Measurements from ENCODE around the gene PTGS2. TPM values are rescaled to one million over a fixed set of nuclear protein-coding genes. Genes with fewer than 3 reads are reported as not detected.

The PTGS2 gene
- polyA plus RNA-seq (ENCODE audit: insufficient read length) = 0.78 TPM
- long read RNA-seq, donor 1 = 0 reads
- long read RNA-seq, donor 2 = 0 reads
- long read RNA-seq, donor 3 = 0 reads
- long read RNA-seq, donor 4 = 0 reads
- long read RNA-seq, donor 5 = 0 reads
- long read RNA-seq, donor 6 = 0 reads
- long read RNA-seq, donor 7 = 0 reads
- long read RNA-seq, donor 8 = 0 reads

- peak; percentile 64 for DNase-seq
Measured at GRCh38 chr1:186680245-186681061, at the start of gene PTGS2. TSS of gene PTGS2 (minus strand) at chr1:186680423. CDS start at chr1:186680290, 133 bp downstream.

DNA sequence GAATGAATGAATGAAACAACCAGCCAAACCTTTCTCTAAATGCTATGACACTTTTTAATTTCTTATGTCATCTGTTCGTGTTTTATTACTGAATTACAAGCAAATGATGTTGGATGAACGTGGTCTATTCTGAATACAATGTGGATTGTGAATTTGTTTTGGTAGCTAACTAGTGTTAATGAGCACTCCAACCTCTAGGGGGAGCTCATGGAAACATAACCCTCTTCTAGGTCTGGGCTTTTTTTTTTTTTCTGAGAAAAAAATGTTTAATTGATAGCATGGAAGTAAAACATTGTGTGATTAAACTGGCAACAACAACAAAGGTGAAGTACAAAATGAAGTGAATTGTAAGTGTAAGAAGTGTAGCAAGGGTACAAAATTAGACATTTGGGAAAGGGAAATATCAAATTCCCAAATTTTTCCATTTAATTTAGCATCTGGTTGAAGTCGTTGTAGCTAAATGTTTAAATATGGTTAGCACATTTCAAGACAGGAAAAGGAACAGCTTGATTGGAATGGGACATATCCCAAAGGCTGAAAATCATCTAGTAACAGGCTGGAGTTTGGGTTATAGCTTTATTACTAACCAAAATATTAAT lies 42.6 kb upstream of the PTGS2 start:
- no peak for DNase-seq

DNA sequence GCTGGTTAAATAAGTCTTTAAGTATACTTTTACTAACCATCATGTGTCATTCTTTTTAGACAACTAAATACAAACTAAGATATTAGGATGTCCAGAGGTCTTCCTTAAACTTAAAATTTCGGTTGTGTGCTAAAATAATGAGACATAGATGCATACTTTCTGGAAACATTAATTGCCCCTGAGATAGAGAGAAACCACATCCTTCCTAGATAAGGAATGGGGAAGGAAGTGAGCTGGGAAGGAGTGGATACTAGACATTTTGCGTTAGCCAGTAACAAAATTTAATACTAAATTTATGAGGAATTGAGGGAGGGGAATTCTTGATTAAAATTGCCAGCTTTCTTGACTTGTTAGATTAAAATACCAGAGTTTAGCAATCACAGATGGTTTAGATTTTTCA lies 37.1 kb upstream of the PTGS2 start:
- no peak for DNase-seq

DNA sequence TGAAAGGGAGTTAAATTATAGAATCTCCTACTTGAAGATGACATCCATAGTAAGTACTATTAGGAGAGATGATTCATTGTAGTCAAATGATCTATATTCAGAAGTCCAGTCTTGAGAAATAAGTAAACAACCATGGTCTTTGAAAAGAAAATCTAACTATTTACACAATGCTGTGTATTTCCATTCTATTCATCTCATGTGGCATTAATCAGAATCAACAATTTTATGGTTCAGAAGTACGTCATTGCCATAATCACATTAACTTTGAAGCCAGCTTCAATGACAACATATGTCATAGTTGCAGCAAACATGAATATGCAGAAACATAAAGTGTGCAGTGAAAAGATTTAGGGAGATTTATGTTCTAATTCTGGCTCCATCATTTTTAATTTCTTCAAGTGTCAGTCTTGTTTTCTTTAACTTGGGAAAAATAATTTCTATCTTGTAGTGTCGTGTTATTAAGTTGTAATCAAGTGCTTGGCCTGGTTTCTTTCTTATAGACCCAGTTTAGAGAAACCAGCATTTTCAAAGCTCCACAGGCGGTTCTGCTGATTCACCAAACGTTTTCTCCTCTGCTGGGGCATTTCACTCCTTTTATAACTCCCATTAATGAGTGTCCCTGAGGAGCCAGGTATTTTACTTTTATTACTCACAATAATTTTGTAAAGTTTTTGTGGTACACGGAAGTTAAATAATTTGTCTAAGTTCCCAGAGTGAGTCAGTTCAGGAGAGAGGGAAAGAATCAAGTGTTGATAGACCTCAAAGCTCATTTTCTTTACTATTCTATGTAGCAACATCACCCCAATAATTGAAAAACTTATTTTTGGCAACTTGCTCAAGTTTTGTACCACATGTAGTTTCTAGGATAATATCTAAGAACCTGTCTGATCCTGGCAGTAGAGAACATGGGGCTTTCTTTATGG lies 35.9 kb upstream of the PTGS2 start:
- no peak for DNase-seq

DNA sequence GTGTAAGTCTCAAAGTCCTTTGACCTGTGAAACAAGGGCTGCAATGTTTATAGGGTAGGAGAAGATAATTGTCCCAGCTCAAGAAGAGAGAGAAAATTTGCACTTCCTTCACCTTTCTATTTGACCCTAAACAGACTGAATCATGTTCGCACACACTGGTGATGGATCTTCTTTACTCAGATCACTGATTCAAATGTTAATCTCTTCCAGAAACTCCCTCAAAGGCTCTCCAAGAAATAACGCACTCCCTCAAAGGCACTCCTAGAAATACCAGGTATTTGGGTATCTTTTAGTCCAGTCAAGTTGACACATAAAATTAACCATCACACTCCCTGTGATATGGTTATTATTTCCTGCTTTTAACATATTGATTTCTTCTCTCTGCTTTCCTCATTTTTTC lies 30.5 kb upstream of the PTGS2 start:
- no peak for DNase-seq

GRCh38 chr1:186708694-186709097 lies 28.5 kb upstream of the PTGS2 start:
- DNase-seq = no peak

- no peak for DNase-seq
Measured at GRCh38 chr1:186703209-186703766, 23.1 kb upstream of the PTGS2 start.

GRCh38 chr1:186700722-186701121 lies 20.5 kb upstream of the PTGS2 start:
- DNase-seq = no peak

DNA sequence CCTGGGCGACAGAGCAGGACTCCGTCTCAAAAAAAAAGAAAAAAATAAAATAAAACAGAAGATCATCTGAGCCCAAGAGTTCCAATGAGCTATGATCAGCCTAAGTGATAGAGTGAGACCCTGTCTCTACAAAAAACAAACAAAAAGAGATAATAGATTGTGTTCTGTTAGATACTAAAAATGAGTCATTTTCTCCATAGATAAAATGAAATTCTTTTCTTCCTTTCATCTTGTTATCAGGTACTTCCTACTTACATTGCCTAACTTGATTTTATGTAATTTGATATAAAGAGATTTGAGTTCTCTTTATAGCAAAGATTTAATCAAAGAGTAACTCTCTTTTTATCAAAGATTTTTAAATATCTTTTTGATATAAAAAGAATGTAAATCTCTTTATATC lies 19.3 kb upstream of the PTGS2 start:
- DNase-seq = no peak

- DNase-seq = no peak
Measured at GRCh38 chr1:186689907-186690306, 9.7 kb upstream of the PTGS2 start.

DNA sequence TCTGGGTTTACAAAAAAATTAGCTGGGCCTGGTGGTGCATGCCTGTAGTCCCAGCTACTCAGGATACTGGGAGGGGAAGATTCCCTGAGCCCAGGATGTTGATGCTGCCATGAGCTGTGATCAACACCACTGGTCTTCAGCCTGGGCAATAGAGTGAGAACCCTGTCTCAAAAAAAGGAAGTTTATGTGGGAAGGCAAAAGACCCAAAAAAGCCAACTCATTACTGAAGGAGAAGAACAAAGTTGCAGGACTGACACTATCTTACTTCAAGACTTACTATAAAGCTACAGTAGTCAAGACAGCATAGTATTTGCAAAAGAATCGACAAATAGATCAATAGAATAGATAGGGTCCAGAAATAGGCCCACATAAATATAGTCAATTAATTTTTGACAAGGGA lies 9.2 kb upstream of the PTGS2 start:
- no peak for DNase-seq

GRCh38 chr1:186683652-186684410 lies 3.6 kb upstream of the PTGS2 start:
- DNase-seq = no peak

- DNase-seq = no peak
Measured at GRCh38 chr1:186682736-186683135, 2.5 kb upstream of the PTGS2 start.

DNA sequence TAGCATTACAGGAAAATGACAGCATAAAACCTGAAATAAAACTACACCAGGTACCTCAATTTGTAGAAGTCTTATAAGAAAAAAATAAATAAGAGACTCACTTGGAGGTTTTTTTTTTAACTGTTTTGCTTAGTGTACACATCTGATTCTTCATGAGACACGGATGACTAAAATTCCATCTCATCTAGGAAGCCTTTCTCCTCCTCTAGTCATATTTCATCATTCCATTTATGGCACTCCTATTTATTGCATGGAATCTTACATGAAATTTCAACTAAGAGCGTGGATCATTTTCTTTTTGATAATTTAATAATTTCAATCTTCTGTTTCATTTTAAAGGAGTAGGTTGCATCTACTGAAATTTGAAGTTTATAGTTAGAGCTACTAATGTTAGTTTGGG lies 1.6 kb upstream of the PTGS2 start:
- DNase-seq = no peak

DNA sequence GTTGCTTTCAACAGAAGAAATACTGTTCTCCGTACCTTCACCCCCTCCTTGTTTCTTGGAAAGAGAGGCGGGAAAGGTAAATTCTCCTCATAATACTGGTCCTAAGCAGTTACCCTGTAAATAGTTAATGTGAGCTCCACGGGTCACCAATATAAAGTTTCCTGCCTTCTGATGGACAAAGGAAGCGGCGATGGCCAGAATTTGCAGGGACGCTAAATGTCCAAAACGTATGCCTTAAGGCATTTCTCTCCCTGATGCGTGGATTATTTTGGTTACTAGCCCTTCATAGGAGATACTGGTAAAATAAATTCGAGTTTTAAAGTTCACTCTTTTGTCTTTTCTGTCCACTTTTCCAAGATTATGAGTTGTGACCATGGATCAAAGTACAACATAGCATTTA lies 898 bp upstream of the PTGS2 start:
- no peak for DNase-seq

DNA sequence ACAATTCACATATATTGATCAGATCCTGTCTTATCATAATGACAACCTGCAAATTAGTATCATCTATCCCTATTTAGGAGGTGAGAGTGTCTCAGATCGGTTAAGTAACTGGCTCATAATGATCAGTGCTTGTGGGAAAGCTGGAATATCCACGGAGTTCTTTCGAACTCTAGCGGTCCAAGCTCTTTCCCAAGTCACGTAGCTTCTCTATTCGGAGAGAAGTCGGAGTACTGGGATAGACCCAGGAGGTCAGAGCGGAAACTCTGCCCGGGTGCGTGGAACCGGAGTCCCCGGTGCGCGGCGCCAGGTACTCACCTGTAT lies 339 bp downstream of the PTGS2 start:
- no peak for DNase-seq

- DNase-seq = no peak
Measured at GRCh38 chr1:186678155-186678554, 2.1 kb downstream of the PTGS2 start.

DNA sequence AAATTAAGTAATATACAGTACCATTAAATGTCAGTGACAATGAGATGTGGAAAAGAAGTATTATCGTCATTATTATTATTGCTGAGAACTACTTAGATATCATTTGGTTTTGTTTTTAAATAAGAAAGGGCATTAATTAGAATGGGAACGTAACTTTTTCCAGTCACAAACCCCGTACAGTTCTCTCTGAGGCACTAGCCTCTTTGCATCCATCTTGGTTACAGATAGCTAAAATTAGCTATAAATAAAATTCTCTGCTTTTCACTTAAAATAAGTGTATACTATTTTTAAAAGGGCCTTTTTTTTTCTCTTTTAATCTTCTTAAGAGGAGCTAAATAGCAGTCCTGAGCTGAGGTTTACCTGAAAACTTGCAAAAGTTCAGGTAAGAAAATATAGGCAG lies 7.6 kb downstream of the PTGS2 start:
- no peak for DNase-seq

DNA sequence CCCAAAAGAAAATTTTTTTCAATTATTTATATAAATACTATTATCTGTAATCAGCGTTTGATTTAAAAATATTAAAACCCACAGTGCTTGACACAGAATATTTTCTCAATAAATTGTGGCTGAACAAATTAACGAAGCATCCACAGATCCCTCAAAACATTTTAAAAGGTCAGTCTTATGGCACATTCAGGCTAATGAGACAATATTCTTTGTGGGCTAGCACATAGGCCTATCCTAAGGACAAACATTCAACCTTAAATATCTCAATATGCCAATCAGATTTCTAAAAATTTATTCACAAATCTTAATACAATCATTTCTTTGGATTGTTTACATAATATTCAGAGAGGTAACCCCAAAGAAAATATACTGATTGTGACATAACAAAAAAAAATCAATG lies 8.1 kb downstream of the PTGS2 start:
- no peak for DNase-seq

GRCh38 chr1:186671136-186671825 lies 8.9 kb downstream of the PTGS2 start:
- DNase-seq = no peak

Data from left kidney (tissue), 8 donors.